CD4-positive, alpha-beta T cell treated with Interleukin-6 at 100 ng/mL for 8 hours (primary cell): Measurements from ENCODE around the gene KATNBL1.
A peak's percentile ranks its signal among the peaks of the same experiment; 100 is the strongest.

Experiments
- DNase-seq: peaks from one replicate; pipeline ENCODE4 v3.0.0-alpha.2; 2020; ENCODE audit warnings: mixed read lengths, low spot score

Gene KATNBL1, protein sequence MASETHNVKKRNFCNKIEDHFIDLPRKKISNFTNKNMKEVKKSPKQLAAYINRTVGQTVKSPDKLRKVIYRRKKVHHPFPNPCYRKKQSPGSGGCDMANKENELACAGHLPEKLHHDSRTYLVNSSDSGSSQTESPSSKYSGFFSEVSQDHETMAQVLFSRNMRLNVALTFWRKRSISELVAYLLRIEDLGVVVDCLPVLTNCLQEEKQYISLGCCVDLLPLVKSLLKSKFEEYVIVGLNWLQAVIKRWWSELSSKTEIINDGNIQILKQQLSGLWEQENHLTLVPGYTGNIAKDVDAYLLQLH

DNA sequence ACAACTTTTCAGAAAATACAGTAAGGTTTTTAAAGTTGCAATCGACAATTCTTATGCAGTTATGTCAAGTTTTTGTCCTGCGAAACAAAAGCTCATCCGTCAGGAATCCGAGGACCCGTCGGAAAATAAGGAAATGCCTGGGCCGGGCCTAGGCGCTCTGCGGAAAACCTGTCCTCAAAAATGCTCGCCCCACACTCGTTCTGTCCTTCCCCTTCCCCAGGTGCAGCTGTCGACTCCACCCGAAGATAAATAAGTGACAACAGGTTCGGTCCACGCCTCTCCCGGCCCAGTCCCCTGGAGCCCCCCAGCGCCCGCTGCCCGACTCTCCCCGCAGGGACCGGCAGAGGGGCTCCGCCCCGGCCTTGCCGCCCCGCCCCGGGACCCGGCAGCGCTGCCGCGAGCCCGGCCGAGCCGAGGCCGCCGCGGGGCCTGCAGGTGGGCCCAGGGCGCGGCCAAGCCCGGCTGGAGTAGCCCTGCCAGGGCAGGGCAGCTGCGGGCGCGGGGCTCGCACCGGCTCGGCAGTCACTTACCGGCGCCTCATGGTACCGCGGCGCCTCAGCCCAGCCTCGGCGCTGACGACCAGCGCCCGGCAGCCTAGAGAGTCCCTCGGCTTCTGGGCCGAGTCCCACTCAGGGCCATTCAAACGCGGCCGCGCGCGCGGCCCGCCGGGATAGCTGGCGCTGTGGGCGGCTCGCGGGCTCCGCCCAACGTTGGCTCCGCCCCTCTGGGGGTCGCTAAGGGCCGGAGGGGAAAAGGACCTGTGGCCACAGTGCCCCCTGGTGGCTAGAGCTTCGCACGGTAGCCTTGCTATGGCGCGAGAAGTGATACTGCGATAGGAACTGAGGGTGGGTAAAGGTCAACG lies at the start of gene KATNBL1:
TSS of gene KATNBL1 (minus strand) at position 676 of the 862 bp plus-strand sequence. CDS start 46,420 bp downstream, outside the sequence.
- DNase-seq, result peak; percentile 94

GRCh38 chr15:34259566-34259965 lies 49.7 kb upstream of the KATNBL1 start:
- no peak for DNase-seq

GRCh38 chr15:34258151-34258550 lies 48.3 kb upstream of the KATNBL1 start:
- DNase-seq, result no peak

- DNase-seq, result no peak
Observed at GRCh38 chr15:34252545-34252944, 42.6 kb upstream of the KATNBL1 start.

DNA sequence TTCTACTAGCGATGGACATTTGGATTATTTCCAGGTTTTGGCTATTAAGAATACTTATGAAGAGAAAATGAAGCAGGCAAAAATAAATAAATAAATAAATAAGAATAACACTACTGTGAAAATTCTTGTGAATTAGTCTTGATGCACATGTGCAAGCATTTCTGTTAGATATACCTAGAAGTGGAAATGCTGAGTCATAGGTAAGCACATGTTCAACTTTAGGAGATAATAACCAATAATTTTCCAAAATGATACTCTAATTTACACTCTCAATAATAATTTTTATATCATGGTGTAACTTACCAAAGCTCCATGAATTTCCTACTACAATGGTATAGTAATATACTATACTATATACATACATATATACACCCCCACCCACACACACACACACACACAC lies 38.3 kb upstream of the KATNBL1 start:
- DNase-seq, result no peak

DNA sequence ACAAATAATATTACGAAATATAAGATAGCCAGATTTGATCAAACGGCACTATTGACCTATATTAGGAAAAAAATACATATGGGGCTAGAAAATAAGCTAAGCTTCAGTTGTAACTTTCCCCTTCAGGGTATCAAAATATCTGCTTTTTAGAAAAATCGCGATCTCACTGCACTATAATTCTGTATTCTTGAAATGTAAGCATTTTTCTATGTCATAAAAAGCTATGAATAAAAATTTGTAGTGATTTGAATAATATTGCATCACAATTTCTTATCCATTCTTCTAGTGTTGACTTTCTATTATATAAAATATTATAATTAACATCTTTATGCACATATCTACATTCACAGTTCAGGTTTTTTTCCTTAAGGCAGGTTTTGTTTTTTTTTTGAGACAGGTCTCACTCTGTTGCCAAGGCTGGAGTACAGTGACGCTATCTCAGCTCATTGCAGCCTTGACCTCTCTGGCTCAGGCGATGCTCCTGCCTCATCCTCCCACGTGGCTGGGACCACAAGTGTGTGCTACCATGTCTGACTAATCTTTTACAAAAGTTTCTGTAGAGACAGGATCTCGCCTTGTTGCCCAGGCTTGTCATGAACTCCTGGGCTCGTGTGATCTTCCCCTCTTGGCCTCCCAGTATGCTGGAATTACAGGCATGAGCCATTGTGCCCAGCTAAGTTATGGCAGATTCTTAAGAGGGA lies 36.5 kb upstream of the KATNBL1 start:
- DNase-seq, result no peak

GRCh38 chr15:34243226-34243625 lies 33.3 kb upstream of the KATNBL1 start:
- DNase-seq, result no peak

DNA sequence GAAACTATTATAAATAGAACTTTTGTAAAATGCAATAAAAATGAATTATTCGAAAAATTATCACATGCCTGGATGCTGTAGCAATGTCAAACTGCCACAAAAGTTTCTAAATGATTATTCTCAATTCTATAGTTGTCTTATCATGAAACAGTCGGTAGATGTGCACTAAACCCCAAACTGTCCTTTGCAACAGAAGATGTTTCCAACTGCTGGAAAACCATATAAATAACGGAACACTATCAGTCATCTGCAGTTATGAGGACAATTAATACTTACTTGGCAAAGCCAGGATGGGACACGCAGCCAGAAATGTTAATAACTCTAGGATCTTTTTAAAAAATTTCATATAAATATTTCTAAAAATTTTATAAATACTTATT lies 32.4 kb upstream of the KATNBL1 start:
- no peak for DNase-seq

GRCh38 chr15:34241376-34242330 lies 31.8 kb upstream of the KATNBL1 start:
- peak; percentile 53 for DNase-seq

DNA sequence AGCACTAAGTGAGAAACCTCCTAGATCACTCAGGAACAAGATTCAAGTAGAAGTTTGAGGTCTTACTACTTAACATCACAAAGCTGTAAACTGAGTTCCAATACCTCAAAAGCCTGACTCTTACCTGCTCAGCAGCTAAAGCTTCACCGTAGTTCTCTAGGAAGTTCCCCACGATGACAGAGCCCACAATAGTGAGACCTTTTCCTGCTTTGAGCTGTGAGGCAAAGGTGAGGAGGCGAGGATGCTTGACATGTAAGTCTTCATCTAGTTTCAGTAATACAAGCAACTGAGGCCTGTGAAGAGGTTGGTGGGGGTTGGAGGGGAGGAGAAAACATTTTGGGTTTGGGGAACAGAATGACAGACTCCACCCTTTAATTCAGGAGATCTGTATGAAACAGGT lies 30.6 kb upstream of the KATNBL1 start:
- DNase-seq, result no peak

DNA sequence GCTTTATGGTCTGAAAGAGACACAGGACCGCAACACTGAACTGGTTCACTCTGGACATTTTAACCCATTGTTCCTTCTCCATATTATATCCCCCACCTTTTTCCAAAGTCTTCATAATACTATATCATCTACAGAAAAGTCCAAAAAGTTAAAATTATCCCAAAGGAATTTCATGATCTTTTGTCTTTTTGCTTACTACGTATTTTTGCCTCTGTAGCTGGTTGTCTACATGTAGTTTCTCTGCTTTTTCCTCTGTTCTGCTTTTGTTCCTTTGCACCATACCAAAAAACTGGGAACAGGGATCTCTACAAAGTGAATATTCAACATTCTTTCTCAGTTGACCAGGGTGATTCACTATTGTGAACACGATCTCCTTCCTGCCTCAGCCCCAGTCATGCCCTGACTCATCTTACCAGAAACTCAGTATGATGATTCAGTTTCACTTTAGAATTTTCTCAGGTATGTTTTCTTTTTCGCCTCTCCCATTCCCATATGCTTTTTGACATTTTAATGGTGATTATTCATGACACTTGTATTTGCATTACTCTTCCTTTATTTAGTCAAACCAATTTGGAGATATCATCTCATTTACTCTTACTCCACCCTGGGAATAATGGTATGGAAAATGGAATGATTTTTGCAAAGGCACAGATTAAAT lies 29.4 kb upstream of the KATNBL1 start:
- no peak for DNase-seq

GRCh38 chr15:34233614-34234013 lies 23.7 kb upstream of the KATNBL1 start:
- DNase-seq, result no peak

GRCh38 chr15:34223904-34224596 lies 14.2 kb upstream of the KATNBL1 start:
- no peak for DNase-seq

DNA sequence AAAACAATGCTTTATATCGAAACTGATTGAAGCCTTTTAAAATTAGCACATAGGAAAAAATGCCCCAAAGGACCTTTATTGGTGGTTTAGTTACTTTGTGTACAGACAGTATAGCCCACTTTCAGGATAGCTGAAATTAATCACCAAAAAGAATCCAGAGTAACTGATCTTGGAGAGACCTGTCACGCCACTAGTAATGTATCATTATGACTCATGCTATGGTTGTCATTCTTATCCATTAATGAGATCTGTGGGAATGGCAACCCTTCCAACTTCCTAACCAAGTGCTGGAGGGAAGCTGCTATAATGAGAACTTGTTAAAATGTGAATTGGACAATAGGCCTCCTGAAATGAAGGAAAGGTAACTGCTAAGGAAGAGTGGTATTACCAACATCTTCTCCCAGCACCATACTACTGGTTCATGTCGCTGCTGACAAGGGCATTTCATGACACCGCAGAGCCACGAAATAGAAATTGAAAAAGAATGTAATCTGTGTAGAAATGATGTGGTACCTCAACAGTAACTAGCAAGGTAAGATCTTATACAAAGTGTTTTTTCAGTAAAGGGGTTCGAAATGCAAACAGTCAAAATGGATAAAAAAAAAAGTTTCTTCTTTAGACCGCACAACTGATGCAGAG lies 7.8 kb upstream of the KATNBL1 start:
- no peak for DNase-seq

DNA sequence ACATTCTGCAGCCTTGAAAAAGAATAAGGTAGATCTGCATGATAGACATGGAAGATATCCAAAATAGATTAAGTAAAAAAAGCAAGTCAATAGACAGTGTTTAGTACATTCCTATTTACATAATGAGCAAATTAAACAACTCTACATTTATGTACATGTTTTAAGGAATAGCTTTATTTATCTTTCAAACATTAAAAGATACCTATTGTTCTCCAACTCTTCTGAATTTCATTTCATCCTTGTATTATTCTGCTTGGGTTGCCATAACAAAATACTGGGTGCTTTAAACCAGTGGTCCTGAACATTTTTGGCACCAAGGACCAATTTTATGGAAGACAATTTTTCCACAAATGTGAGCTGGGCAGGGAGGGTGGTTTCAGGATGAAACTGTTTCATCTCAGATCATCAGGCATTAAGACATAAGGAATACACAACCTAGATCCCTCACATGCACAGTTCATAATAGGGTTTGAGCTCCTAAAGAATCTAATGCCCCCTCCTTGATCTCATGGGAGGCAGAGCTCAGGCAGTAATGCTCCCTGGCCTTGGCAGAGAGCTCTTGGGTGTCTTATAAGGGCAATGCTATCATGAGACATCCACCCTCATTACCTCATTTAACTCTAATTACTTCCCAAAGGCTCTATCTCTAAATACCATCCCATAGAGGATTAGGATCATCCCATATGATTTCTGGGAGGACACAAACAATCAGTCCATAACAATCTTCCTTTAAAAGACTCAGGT lies 6.8 kb upstream of the KATNBL1 start:
- DNase-seq, result no peak

DNA sequence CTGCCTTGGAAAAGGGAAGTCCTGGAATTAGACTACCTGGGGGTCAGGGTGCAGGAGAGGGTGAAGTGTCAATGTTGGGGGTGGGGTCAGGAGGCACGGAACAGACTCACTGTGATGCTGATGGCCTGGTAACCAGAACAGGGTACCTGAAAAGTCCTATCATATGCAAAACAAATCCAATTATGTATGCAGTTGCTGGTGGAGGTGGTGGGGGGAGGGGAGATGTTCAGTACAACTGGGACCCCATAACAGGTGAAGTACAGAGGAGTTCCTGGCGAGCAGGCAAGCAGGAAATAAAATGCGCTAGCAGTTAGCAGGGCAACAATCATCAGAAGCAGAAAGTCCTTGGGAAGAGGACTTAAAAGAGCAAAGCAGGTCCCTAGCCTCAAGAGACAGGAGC lies 4.2 kb upstream of the KATNBL1 start:
- DNase-seq, result no peak

DNA sequence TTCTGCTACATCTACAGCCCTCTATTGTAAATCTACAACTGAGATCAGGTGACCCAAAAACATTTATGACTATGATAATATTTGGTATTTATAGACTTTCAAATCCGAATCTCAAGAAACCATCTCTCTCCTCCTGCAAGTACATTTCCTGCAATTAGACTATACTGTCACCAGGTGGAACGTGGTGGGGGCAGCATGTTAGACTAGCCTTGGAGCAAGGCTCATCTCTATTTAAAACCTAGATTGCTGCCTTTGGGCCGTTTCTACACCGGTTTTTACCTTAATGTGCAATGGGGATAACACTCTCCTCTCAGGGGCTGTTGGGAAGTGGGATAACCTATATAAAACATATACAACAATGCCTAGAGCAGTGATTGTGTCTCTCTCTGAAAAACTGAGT lies 3.8 kb upstream of the KATNBL1 start:
- DNase-seq, result no peak

DNA sequence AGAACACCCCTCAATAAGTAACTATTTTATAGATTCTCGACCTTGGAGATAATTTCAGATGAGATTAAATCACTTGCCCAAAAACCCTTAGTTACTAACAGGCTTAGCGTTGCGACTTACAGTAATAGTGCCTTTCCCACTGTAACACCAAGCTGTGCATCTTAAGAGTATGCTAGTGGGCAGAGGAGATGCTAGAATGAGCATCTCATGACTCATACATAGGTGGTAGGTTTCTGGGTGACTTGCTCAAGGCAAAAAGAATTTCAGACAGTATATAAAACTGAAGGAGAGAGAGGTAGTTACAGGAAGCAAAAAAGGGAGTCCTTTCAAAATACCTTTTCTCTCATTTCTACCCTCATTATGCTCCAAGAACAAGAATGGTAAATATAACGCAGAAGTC lies 3.9 kb downstream of the KATNBL1 start:
- no peak for DNase-seq

- no peak for DNase-seq
Observed at GRCh38 chr15:34203936-34204335, 6.0 kb downstream of the KATNBL1 start.
